ENCODE measurements around the gene TMCO5A.

Gene TMCO5A

DNA sequence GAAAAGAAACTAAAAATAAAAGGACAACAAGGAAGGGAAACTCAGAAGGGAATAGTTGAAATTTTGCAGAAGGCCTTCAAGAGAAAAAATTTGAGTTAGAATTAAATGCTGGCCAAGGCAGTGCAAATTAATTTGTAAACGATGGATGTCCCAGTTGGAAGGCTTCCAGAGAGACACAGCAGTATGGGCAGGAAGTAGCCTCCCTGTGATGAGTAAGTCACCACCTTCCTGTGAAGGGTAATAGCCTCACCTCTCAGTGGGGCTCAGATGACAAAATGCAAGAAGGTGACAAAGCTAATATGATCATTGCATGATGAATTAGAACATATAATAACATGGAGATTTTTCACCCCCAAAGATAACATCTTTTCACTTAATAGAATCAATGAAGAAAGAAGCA is 27.3 kb upstream of the TMCO5A start:
- H3K27ac ChIP-seq (replicated peaks) = no peak overlapping the region
- no peak overlapping the region for H3K4me3 ChIP-seq (replicated peaks; ENCODE audit: insufficient read depth, low read length)
- no peak for TF ChIP-seq GABPA (IDR thresholded peaks at IDR 0.05; ENCODE audit: low read depth)
- TF ChIP-seq, protein P1, sequence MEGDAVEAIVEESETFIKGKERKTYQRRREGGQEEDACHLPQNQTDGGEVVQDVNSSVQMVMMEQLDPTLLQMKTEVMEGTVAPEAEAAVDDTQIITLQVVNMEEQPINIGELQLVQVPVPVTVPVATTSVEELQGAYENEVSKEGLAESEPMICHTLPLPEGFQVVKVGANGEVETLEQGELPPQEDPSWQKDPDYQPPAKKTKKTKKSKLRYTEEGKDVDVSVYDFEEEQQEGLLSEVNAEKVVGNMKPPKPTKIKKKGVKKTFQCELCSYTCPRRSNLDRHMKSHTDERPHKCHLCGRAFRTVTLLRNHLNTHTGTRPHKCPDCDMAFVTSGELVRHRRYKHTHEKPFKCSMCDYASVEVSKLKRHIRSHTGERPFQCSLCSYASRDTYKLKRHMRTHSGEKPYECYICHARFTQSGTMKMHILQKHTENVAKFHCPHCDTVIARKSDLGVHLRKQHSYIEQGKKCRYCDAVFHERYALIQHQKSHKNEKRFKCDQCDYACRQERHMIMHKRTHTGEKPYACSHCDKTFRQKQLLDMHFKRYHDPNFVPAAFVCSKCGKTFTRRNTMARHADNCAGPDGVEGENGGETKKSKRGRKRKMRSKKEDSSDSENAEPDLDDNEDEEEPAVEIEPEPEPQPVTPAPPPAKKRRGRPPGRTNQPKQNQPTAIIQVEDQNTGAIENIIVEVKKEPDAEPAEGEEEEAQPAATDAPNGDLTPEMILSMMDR (IDR thresholded peaks at IDR 0.05; ENCODE audit: insufficient read depth, low read length) = no peak
- no peak for TF ChIP-seq SPI1 (IDR thresholded peaks at IDR 0.05; ENCODE audit: borderline replicate concordance, low read depth)
- TF ChIP-seq POLR2AphosphoS5 (IDR thresholded peaks at IDR 0.05; ENCODE audit: low read depth) = no peak
- TF ChIP-seq, protein P2, sequence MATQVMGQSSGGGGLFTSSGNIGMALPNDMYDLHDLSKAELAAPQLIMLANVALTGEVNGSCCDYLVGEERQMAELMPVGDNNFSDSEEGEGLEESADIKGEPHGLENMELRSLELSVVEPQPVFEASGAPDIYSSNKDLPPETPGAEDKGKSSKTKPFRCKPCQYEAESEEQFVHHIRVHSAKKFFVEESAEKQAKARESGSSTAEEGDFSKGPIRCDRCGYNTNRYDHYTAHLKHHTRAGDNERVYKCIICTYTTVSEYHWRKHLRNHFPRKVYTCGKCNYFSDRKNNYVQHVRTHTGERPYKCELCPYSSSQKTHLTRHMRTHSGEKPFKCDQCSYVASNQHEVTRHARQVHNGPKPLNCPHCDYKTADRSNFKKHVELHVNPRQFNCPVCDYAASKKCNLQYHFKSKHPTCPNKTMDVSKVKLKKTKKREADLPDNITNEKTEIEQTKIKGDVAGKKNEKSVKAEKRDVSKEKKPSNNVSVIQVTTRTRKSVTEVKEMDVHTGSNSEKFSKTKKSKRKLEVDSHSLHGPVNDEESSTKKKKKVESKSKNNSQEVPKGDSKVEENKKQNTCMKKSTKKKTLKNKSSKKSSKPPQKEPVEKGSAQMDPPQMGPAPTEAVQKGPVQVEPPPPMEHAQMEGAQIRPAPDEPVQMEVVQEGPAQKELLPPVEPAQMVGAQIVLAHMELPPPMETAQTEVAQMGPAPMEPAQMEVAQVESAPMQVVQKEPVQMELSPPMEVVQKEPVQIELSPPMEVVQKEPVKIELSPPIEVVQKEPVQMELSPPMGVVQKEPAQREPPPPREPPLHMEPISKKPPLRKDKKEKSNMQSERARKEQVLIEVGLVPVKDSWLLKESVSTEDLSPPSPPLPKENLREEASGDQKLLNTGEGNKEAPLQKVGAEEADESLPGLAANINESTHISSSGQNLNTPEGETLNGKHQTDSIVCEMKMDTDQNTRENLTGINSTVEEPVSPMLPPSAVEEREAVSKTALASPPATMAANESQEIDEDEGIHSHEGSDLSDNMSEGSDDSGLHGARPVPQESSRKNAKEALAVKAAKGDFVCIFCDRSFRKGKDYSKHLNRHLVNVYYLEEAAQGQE (IDR thresholded peaks at IDR 0.05; ENCODE audit: insufficient replicate concordance, low read depth) = no peak
- H3K27me3 ChIP-seq (ENCODE audit: insufficient read depth, poor library complexity, severe bottlenecking) = peaks cover 2% of the 10 kb centered on the region
- no peak for DNase-seq (ENCODE audit: low read depth in 1 of 2, low spot score in 1 of 2)

DNA sequence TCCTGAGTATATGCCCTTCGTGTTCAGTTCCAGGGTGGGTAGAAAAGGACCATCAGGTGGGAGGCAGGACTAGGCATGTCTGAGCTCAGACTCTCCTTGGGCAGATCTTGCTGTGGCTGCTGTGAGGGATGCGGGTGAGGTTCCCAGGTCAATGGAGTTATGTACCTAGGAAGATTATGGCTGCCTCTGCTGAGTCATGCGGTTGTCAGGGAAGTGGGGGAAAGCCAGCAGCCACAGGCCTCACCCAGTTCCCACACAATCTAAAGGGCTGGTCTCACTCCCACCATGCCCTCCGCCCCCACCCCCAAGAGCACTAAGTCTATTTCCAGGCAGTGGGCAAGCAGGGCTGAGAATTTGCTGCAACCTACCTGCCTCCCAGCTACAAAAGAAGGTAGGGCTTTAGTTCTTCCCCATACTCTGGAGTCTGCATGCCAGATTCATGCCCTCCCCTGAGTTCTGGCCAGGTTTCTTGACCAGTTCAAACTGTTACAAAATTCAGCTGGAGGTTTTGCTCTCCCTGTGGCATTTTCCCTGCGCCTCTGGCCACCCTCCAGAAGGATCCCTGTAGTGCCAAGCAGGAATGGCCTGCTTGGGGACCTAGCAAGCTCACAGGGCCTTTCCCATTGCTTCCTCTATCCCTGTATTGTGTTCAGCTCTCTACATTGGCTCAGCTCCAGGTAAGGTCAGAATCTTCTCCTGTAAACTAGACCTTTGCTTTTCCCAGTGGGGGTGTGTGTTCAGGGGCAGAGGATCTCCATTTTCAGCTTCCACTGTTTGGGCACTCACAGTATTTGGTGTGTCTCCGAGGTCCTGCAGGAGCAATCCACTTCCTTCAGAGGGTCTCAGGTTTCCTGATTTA is 12.7 kb upstream of the TMCO5A start:
- no peak for TF ChIP-seq SPI1 (IDR thresholded peaks at IDR 0.05; ENCODE audit: borderline replicate concordance, low read depth)
- TF ChIP-seq, protein P2 (IDR thresholded peaks at IDR 0.05; ENCODE audit: insufficient replicate concordance, low read depth) = no peak
- TF ChIP-seq GABPA (IDR thresholded peaks at IDR 0.05; ENCODE audit: low read depth) = no peak
- TF ChIP-seq, protein P1 (IDR thresholded peaks at IDR 0.05; ENCODE audit: insufficient read depth, low read length) = no peak
- TF ChIP-seq POLR2AphosphoS5 (IDR thresholded peaks at IDR 0.05; ENCODE audit: low read depth) = no peak
- DNase-seq (ENCODE audit: low read depth in 1 of 2, low spot score in 1 of 2) = no peak
- no peak overlapping the region for H3K4me3 ChIP-seq (replicated peaks; ENCODE audit: insufficient read depth, low read length)
- H3K27ac ChIP-seq (replicated peaks) = no peak overlapping the region
- no peaks in the 10 kb centered on the region for H3K27me3 ChIP-seq (ENCODE audit: insufficient read depth, poor library complexity, severe bottlenecking)

DNA sequence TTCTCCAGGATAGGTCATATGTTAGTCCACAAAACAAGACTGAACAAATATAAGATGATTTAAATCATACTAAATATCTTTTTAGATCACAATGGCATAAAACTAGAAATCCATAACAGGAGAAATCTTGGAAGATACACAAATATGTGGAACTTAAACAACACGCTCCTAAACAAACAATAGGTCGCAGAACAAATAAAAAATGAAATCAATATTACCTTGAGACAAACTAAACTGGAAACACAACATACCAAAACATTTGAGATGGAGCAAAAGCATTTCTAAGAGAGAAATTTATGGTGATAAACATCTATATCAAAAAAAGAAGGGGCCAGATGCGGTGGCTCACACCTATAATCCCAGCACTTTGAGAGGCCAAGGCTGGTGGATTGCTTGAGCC is 8.3 kb upstream of the TMCO5A start:
- DNase-seq (ENCODE audit: low read depth in 1 of 2, low spot score in 1 of 2) = no peak

More for the DNA sequence above, 8.3 kb upstream of the TMCO5A start:
- Histone ChIP-seq H3K4me3 (replicated peaks; ENCODE audit: insufficient read depth, low read length) (no peak overlapping the region), H3K27ac (replicated peaks) (no peak overlapping the region), H3K27me3 (ENCODE audit: insufficient read depth, poor library complexity, severe bottlenecking) (no peaks in the 10 kb centered on the region)
- TF ChIP-seq POLR2AphosphoS5 (IDR thresholded peaks at IDR 0.05; ENCODE audit: low read depth) (no peak), GABPA (IDR thresholded peaks at IDR 0.05; ENCODE audit: low read depth) (no peak), SPI1 (IDR thresholded peaks at IDR 0.05; ENCODE audit: borderline replicate concordance, low read depth) (no peak)
- TF ChIP-seq, protein P2 (IDR thresholded peaks at IDR 0.05; ENCODE audit: insufficient replicate concordance, low read depth) = no peak
- TF ChIP-seq, protein P1 (IDR thresholded peaks at IDR 0.05; ENCODE audit: insufficient read depth, low read length) = no peak
